HCT116 (cell line): ENCODE data around the gene RNF41. TPM values are rescaled to one million over a fixed set of nuclear protein-coding genes. Genes with fewer than 3 reads are reported as not detected.

Source experiments
- ATAC-seq: fragments of 200-7000 bp; cut with Tn5 transposase; 2 replicates; pipeline ENCODE4 v1.9.1; 2020; ENCODE audit warnings: mild to moderate bottlenecking, moderate library complexity
- BruUV-seq: library from RNA; stranded (reverse); fragments of 400-500 nt; replicated peaks from 2 replicates; lab custom pipeline; 2021; lab: Mats Ljungman, UMichigan
- CTCF ChIA-PET: fragments of 300-600 bp; sonication (Branson Sonifier 250); formaldehyde crosslinking; loops from one replicate; lab custom pipeline; 2021; ENCODE audit warnings: antibody characterized with exemption; lab: Charles Lee
- POLR2A ChIA-PET: fragments of 300-600, 350-600 bp; sonication (Branson Sonifier 250); formaldehyde crosslinking; loops from one replicate; lab custom pipeline; 2021; ENCODE audit warnings: antibody characterized with exemption; lab: Charles Lee
- RAD21 ChIA-PET, 2 experiments: fragments of 300-600 bp; sonication (Branson Sonifier 250); formaldehyde crosslinking; loops; one replicate each; lab custom pipeline; 2023; ENCODE audit warnings: low total read pairs in 2 of 2; ENCODE audit not compliant: uncharacterized antibody in 2 of 2, unreplicated experiment in 2 of 2, low non-redundant PET in 1 of 2; lab: Charles Lee
- DNase-seq: peaks from one replicate; pipeline ENCODE4 v3.0.0-alpha.2; 2010; ENCODE audit warnings: low read depth, low spot score
- H2AFZ ChIP-seq: fragments of 200-600 bp; shearing (Covaris generic), sonication (generic); 2 replicates; pipeline ENCODE4 v1.6.1; 2017; ENCODE audit warnings: low read depth, mixed run types, mixed read lengths, antibody characterized with exemption, low read length; ENCODE audit not compliant: poor library complexity, severe bottlenecking
- H3K27ac ChIP-seq: 2 replicates; pipeline ENCODE4 v1.5.1; 2012; ENCODE audit warnings: low read depth, low read length
- H3K27me3 ChIP-seq: fragments of 200-600 bp; sonication (generic); 2 replicates; pipeline ENCODE4 v1.6.1; 2016; ENCODE audit warnings: mixed run types, low read length, mixed read lengths; ENCODE audit not compliant: insufficient read depth
- H3K36me3 ChIP-seq, 2 experiments: fragments of 200-500 bp in 1 of 2; fragments of 200-600 bp in 1 of 2; sonication (Bioruptor generic) in 1 of 2; sonication (generic) in 1 of 2; 2 replicates each; pipeline versions ENCODE4 v1.5.1 to v1.6.1; 2014 to 2016; ENCODE audit warnings: low read length in 2 of 2, inconsistent platforms in 1 of 2, mixed read lengths in 1 of 2, mixed run types in 1 of 2; ENCODE audit not compliant: insufficient read depth in 2 of 2, control insufficient read depth in 1 of 2
- H3K4me1 ChIP-seq, 2 experiments: fragments of 200-600 bp in 1 of 2; sonication (generic) in 1 of 2; 2 replicates each; pipeline versions ENCODE4 v1.5.1 to v1.6.1; 2012 to 2017; ENCODE audit warnings: low read length in 2 of 2, inconsistent platforms in 1 of 2, mild to moderate bottlenecking in 1 of 2, mixed read lengths in 1 of 2, mixed run types in 1 of 2, moderate library complexity in 1 of 2; ENCODE audit not compliant: insufficient read depth in 2 of 2, control insufficient read depth in 1 of 2
- H3K4me2 ChIP-seq: fragments of 200-600 bp; sonication (generic); 2 replicates; pipeline ENCODE4 v1.6.1; 2017; ENCODE audit warnings: mixed run types, low read length, mixed read lengths
- H3K4me3 ChIP-seq, 2 experiments: fragments of 200-600 bp in 1 of 2; sonication (generic) in 1 of 2; replicated peaks in 1 of 2; 2 replicates each; pipeline ENCODE4 v1.5.1; 2011 to 2016; ENCODE audit warnings: low read length in 2 of 2, control low read depth in 1 of 2, low read depth in 1 of 2, mild to moderate bottlenecking in 1 of 2, mixed read lengths in 1 of 2, mixed run types in 1 of 2
- H3K79me2 ChIP-seq: fragments of 200-600 bp; sonication (generic); 2 replicates; pipeline ENCODE4 v1.6.1; 2017; ENCODE audit warnings: mild to moderate bottlenecking, mixed run types, low read length, moderate library complexity, mixed read lengths; ENCODE audit not compliant: insufficient read depth
- H3K9ac ChIP-seq: fragments of 200-600 bp; sonication (generic); 2 replicates; pipeline ENCODE4 v1.6.1; 2016; ENCODE audit warnings: low read length, mixed read lengths
- H3K9me2 ChIP-seq: fragments of 200-600 bp; sonication (generic), shearing (Covaris generic); 2 replicates; pipeline ENCODE4 v1.6.1; 2017; ENCODE audit warnings: mixed run types, mild to moderate bottlenecking, moderate library complexity; ENCODE audit not compliant: insufficient read depth
- H3K9me3 ChIP-seq, 2 experiments: fragments of 200-500 bp in 1 of 2; fragments of 200-600 bp in 1 of 2; sonication (Bioruptor generic) in 1 of 2; sonication (generic) in 1 of 2; 2 replicates each; pipeline ENCODE4 v1.6.1; 2014 to 2017; ENCODE audit warnings: low read length in 2 of 2, mixed read lengths in 2 of 2, inconsistent platforms in 1 of 2, low read depth in 1 of 2, mild to moderate bottlenecking in 1 of 2, mixed run types in 1 of 2, moderate library complexity in 1 of 2; ENCODE audit not compliant: control insufficient read depth in 1 of 2, insufficient read depth in 1 of 2
- H4K20me1 ChIP-seq: fragments of 200-600 bp; sonication (generic), shearing (Covaris generic); 2 replicates; pipeline ENCODE4 v1.6.1; 2017; ENCODE audit warnings: mixed run types, mild to moderate bottlenecking, moderate library complexity; ENCODE audit not compliant: insufficient read depth
- ATF3 ChIP-seq: IDR thresholded peaks from 2 replicates; pipeline ENCODE4 v1.6.1; 2012
- CBX3 ChIP-seq: IDR thresholded peaks from 2 replicates; pipeline ENCODE4 v1.6.1; 2012; ENCODE audit warnings: low read depth
- CEBPB ChIP-seq: IDR thresholded peaks from 2 replicates; pipeline ENCODE4 v1.6.1; 2012; ENCODE audit warnings: low read depth
- EGR1 ChIP-seq: IDR thresholded peaks from 2 replicates; pipeline ENCODE4 v1.6.1; 2012; ENCODE audit warnings: low read depth
- ELF1 ChIP-seq: IDR thresholded peaks from 2 replicates; pipeline ENCODE4 v1.6.1; 2012; ENCODE audit warnings: low read depth, borderline replicate concordance
- EZH2 ChIP-seq: fragments of 200-600 bp; sonication (generic); IDR thresholded peaks from 2 replicates; pipeline ENCODE4 v1.6.1; 2017; ENCODE audit warnings: antibody characterized with exemption, mixed run types
- FOSL1 ChIP-seq: IDR thresholded peaks from 2 replicates; pipeline ENCODE4 v1.6.1; 2012; ENCODE audit warnings: low read depth
- JUND ChIP-seq: IDR thresholded peaks from 2 replicates; pipeline ENCODE4 v1.6.1; 2012
- POLR2AphosphoS5 ChIP-seq: IDR thresholded peaks from 2 replicates; pipeline ENCODE4 v1.6.1; 2011; ENCODE audit warnings: mild to moderate bottlenecking, low read depth, low read length, moderate library complexity
- RAD21 ChIP-seq: IDR thresholded peaks from 2 replicates; pipeline ENCODE4 v1.6.1; 2012; ENCODE audit warnings: low read depth, mild to moderate bottlenecking
- SIN3A ChIP-seq: IDR thresholded peaks from 2 replicates; pipeline ENCODE4 v1.6.1; 2012; ENCODE audit warnings: low read depth
- SP1 ChIP-seq: IDR thresholded peaks from 2 replicates; pipeline ENCODE4 v1.6.1; 2012; ENCODE audit warnings: low read depth
- YY1 ChIP-seq: IDR thresholded peaks from 2 replicates; pipeline ENCODE4 v1.6.1; 2011; ENCODE audit warnings: low read length, low read depth, moderate library complexity, mild to moderate bottlenecking; ENCODE audit not compliant: insufficient replicate concordance; ENCODE audit errors: extremely low read depth
- ZNF274 ChIP-seq: fragments of 200-500 bp; sonication (Bioruptor generic); IDR thresholded peaks from 2 replicates; pipeline ENCODE4 v1.6.1; 2014; ENCODE audit warnings: mild to moderate bottlenecking, low read depth, low read length, inconsistent platforms
- intact Hi-C: fragments of 100-400 bp; cut with micrococcal nuclease; formaldehyde crosslinking; loops from 2 replicates; pipeline ENCODE4 v1.10.0; 2022
- total RNA-seq: library from RNA; stranded (reverse); gene quantifications from one replicate; pipeline ENCODE4 v1.2.1, GENCODE V29; 2021; ENCODE audit not compliant: unreplicated experiment
- TF ChIP-seq, protein P1 (sequence below): IDR thresholded peaks from 2 replicates; pipeline ENCODE4 v1.6.1; 2012

RNF41 gene
- total RNA-seq, 1 experiment from 2014 or later: 40.6 TPM

GRCh38 chr12:56253091-56253490 lies 31.4 kb upstream of the RNF41 start (continued):
- TF ChIP-seq, protein P1, sequence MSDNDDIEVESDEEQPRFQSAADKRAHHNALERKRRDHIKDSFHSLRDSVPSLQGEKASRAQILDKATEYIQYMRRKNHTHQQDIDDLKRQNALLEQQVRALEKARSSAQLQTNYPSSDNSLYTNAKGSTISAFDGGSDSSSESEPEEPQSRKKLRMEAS: no peak

GRCh38 chr12:56252649-56253048 lies 30.9 kb upstream of the RNF41 start:
- Histone ChIP-seq H4K20me1 (no peaks in the 10 kb centered on the region), H3K4me3 (no peak overlapping the region), H3K9ac (no peak overlapping the region), H3K79me2 (peaks cover 27% of the 10 kb centered on the region), H3K4me1 (peaks cover 11 to 14% of the 10 kb centered on the region in 2 experiments), H3K27ac (no peak overlapping the region), H3K36me3 (peaks cover 44 to 67% of the 10 kb centered on the region in 2 experiments), H3K4me2 (no peak overlapping the region), H3K27me3 (no peaks in the 10 kb centered on the region), H3K9me3 (no peaks in the 10 kb centered on the region), H3K9me2 (no peaks in the 10 kb centered on the region), H2AFZ (no peak overlapping the region)
- RAD21 ChIA-PET: no interaction called here
- BruUV-seq: no TSS peak
- no peak for DNase-seq
- no peak for ATAC-seq
- CTCF ChIA-PET: no interaction called here
- POLR2A ChIA-PET: no interaction called here
- TF ChIP-seq CBX3: no peak
- intact Hi-C loops: no loop called here

DNA sequence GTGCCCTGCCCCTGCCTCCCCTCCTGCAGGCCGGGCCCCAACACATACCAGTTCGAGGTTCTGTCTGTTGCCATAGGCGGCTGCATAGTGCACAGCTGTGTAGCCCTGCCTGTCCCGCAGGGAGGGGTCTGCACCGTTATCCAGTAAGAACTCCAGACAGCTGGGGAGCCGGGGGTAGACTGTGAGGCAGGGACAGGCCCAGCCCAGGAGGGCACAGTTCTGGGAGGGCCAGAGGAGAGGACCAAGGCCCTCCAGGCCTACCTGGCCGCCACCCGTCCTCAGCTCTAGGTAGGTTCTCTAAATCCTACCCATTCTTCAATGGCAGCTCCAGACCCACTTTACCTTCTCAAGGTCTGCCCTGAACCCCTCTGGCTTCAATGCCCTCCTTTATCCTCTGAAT lies 27.0 kb upstream of the RNF41 start:
- RAD21 ChIA-PET: no interaction called here
- Histone ChIP-seq H3K4me1 (no peaks in the 10 kb centered on the region), H3K9ac (no peak overlapping the region), H2AFZ (no peak overlapping the region), H3K9me3 (no peaks in the 10 kb centered on the region), H3K9me2 (no peaks in the 10 kb centered on the region), H3K36me3 (peaks cover 57 to 62% of the 10 kb centered on the region in 2 experiments), H4K20me1 (no peaks in the 10 kb centered on the region), H3K4me2 (no peak overlapping the region), H3K27me3 (no peaks in the 10 kb centered on the region), H3K79me2 (peaks cover under 1% of the 10 kb centered on the region; the same call in 1 of the 2 replicates), H3K27ac (no peak overlapping the region), H3K4me3 (no peak overlapping the region)
- DNase-seq: no peak
- POLR2A ChIA-PET: no interaction called here
- intact Hi-C loops: no loop called here
- ATAC-seq: no peak
- CTCF ChIA-PET: no interaction called here
- TF ChIP-seq CEBPB: no peak
- no peak for TF ChIP-seq SIN3A
- TF ChIP-seq YY1: no peak
- no peak for TF ChIP-seq EZH2
- TF ChIP-seq FOSL1: no peak
- TF ChIP-seq CBX3: no peak
- TF ChIP-seq RAD21: no peak
- TF ChIP-seq ZNF274: no peak
- no peak for TF ChIP-seq POLR2AphosphoS5
- TF ChIP-seq JUND: no peak
- TF ChIP-seq EGR1: no peak
- TF ChIP-seq SP1: no peak
- no peak for TF ChIP-seq ELF1
- TF ChIP-seq, protein P1: no peak
- no peak for TF ChIP-seq ATF3
- BruUV-seq: no TSS peak
